HuH-7 (cell line): ENCODE measurements around the gene UGGT2.
"Not testable (repeated sequence)": the region's sequence is repeated elsewhere in the genome, so short reads cannot be mapped to it uniquely, and the experiment has no call there.

ENCODE experiments used
- DNase-seq: peaks from one replicate; pipeline ENCODE4 v3.0.0; 2011; ENCODE audit warnings: low spot score

The UGGT2 gene

GRCh38 chr13:96053003-96053703, at the start of gene UGGT2:
UGGT2 (minus strand) TSS chr13:96053401; CDS start chr13:96053312, 89 bp downstream.
- DNase-seq = peak; percentile 79

- DNase-seq = no peak
Observed at GRCh38 chr13:96100457-96101220, 47.4 kb upstream of the UGGT2 start.

GRCh38 chr13:96093296-96094006, 40.2 kb upstream of the UGGT2 start:
- no peak for DNase-seq

GRCh38 chr13:96091164-96092117, 38.2 kb upstream of the UGGT2 start:
- no peak for DNase-seq

- no peak for DNase-seq
Observed at GRCh38 chr13:96090240-96091101, 37.3 kb upstream of the UGGT2 start.

GRCh38 chr13:96089749-96090239, 36.6 kb upstream of the UGGT2 start, which contains the start of gene HS6ST3:
HS6ST3 (plus strand) TSS chr13:96090107.
- DNase-seq = no peak

GRCh38 chr13:96089139-96089538, 35.9 kb upstream of the UGGT2 start:
- DNase-seq = no peak

GRCh38 chr13:96086736-96087135, 33.5 kb upstream of the UGGT2 start:
- no peak for DNase-seq

GRCh38 chr13:96082640-96083039, 29.4 kb upstream of the UGGT2 start:
- DNase-seq = no peak

GRCh38 chr13:96081888-96082287, 28.7 kb upstream of the UGGT2 start:
- no peak for DNase-seq

- no peak for DNase-seq
Observed at GRCh38 chr13:96080676-96081075, 27.5 kb upstream of the UGGT2 start.

- DNase-seq = no peak
Observed at GRCh38 chr13:96075953-96076543, 22.8 kb upstream of the UGGT2 start.

- DNase-seq = no peak
Observed at GRCh38 chr13:96072392-96072791, 19.2 kb upstream of the UGGT2 start.

GRCh38 chr13:96071504-96071903, 18.3 kb upstream of the UGGT2 start:
- no peak for DNase-seq

GRCh38 chr13:96068729-96069128, 15.5 kb upstream of the UGGT2 start:
- no peak for DNase-seq

GRCh38 chr13:96065849-96066248, 12.6 kb upstream of the UGGT2 start:
- DNase-seq = no peak

GRCh38 chr13:96052656-96053002, 572 bp downstream of the UGGT2 start:
- DNase-seq = peak; percentile 10

- not testable (repeated sequence) for DNase-seq
Observed at GRCh38 chr13:96051946-96052345, 1.3 kb downstream of the UGGT2 start.

GRCh38 chr13:96051491-96051890, 1.7 kb downstream of the UGGT2 start:
- DNase-seq = not testable (repeated sequence)

- DNase-seq = not testable (repeated sequence)
Observed at GRCh38 chr13:96050955-96051354, 2.2 kb downstream of the UGGT2 start.
